ENCODE data around the gene UBQLN3.

Gene UBQLN3

GRCh38 chr11:5509803-5510202 is at the start of gene UBQLN3:
TSS of gene UBQLN3 (minus strand) at chr11:5509957. CDS start at chr11:5509558, 399 bp downstream.
- DNase-seq: no peak

DNA sequence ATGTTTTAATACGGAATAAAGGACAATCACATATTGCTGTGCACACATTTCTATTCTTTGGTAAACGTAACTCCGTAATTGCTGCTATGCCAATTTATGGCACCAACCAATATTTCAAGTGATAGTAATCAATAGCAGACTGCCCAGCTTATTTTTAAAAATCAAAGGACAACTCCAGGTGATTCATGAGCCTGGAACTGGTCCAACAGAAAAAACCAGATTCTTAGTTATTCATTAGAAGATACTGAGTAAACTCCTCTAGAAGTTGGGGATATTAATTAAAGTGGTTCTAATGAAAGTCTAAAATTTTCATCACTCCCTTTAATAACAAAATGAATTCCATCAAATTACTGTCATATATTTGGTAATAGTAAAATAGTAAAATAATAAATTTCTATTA is 48.0 kb upstream of the UBQLN3 start:
- DNase-seq: no peak

- no peak for DNase-seq
Measured at GRCh38 chr11:5556596-5557188, 46.9 kb upstream of the UBQLN3 start.

- no peak for DNase-seq
Measured at GRCh38 chr11:5553343-5553742, 43.6 kb upstream of the UBQLN3 start.

DNA sequence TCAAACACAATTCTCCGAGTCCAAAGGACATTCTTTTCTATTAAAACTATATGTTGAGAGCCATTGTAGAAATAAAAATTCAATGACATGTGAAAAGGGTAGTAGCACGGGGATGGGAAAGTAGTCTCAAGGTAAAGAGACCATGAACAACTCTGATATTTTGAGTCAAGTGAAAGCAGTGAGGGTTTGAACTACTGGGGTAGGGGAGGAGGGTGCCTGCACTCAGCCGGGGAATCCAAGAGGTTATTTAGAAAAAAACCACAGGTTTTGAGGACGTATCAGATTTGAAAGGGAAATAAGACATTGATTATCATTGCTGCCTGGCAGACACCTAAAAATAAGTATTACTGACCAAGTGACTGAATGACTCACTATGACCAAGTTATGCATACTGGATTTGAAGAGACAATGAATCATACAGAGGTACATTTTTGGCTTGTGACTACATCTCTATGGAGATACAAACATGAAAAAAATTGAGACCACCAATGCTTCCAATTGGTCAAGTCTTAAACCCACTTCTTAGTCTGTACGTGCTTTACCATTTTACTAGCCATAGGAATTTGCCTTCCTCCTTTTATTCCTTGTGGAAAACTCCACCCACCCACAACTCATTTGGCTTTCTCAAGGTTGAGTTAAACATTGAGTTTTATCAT is 40.8 kb upstream of the UBQLN3 start:
- no peak for DNase-seq

DNA sequence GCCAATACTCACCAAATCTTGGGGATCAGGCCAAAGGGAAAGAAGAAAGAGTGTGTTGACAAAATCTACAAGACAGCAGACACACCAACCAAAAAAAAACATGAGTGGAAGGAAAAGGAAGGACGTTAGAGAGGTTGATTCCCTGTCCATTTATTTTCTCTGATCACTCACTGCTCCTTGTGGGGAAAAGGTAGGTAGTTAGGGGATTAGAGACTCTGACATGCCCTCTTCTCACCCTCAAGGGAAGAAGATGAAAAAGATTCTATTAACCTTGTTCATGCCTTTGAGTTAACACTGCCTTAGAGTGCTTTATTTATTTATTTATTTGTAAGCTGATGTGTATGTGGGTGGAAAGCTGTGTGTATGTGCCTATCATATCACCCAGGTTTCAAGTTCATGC is 38.7 kb upstream of the UBQLN3 start, which contains the start of gene OR52H1:
Gene OR52H1 (minus strand): TSS at position 101 of the 400 bp plus-strand sequence. CDS start 3,035 bp downstream, outside the sequence.
- no peak for DNase-seq

- DNase-seq: no peak
Measured at GRCh38 chr11:5547982-5548381, 38.2 kb upstream of the UBQLN3 start.

DNA sequence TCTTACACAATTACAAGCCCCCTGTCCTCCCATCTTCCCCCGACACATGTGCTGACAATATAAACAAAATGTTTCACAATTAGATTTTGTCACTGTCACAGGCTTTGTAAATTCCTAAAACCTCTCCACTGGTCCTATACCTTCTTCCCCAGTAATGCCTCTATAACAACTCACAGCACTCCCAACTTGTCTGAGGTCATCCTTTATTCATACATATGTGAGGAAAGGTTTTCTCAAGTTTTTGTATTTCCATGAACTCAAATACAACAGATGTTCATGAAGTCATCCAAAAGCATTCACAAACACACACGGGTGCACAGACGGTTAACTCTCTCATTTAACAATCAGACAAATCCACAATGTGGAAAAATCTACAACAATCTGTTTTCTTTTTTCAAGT is 36.7 kb upstream of the UBQLN3 start:
- no peak for DNase-seq

DNA sequence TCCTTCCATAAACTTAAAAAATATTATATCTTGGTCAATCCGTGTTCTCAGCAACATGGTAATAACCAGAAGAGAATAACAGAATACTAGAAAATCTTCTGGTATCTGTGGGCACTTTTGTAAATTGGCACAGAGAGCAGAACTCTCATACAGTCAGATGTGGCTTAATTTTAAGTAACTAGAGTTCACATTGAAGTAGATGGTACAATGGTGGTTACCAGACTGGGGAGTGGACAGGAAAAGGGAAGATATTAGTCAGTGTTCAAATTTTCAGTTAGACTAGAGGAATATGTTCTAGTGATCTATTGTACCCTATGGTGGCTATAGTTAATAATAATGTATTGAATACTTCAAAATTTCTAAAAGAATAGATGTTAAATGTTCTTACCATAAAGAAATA is 31.7 kb upstream of the UBQLN3 start:
- no peak for DNase-seq

DNA sequence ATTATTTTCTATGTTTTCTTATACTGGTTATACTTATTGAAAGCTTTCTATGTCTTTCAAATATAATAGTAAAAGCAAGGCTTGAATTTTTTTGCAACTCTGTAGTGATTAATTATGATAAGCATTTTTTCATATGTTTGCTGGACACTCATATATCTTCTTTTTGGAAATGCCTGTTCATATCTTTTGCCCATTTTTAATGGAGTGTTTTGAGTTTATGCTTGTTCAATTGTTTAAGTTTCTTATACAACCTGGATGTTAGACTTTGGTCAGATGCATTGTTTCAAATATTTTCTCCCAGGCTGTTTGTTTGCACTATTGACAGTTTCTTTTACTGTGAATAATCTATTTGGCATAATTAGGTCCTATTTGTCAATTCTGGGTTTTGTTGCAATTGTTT is 26.7 kb upstream of the UBQLN3 start:
- no peak for DNase-seq

DNA sequence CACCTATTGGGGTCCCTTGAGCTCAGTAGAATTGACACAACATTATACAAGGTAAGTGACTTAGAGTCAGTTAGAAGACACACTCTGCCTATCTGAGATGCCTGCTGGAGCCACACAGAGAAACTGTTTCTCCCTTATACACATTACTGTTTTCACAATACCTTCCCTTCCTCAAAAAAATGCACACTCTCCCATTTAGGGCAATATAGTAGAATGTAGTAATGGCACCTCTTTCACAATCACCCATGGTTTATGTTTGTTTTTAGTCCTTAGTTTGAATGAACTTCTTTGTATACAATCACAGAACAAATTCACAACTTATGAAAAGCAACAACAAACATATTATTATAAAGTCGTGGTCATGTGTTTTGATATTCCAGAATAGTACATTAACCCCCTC is 24.3 kb upstream of the UBQLN3 start:
- no peak for DNase-seq

- no peak for DNase-seq
Measured at GRCh38 chr11:5531053-5531831, 21.5 kb upstream of the UBQLN3 start.

- DNase-seq: no peak
Measured at GRCh38 chr11:5528495-5528894, 18.7 kb upstream of the UBQLN3 start.

- no peak for DNase-seq
Measured at GRCh38 chr11:5527716-5528115, 18.0 kb upstream of the UBQLN3 start.

- no peak for DNase-seq
Measured at GRCh38 chr11:5524756-5525155, 15.0 kb upstream of the UBQLN3 start.

- no peak for DNase-seq
Measured at GRCh38 chr11:5522308-5522707, 12.6 kb upstream of the UBQLN3 start.

DNA sequence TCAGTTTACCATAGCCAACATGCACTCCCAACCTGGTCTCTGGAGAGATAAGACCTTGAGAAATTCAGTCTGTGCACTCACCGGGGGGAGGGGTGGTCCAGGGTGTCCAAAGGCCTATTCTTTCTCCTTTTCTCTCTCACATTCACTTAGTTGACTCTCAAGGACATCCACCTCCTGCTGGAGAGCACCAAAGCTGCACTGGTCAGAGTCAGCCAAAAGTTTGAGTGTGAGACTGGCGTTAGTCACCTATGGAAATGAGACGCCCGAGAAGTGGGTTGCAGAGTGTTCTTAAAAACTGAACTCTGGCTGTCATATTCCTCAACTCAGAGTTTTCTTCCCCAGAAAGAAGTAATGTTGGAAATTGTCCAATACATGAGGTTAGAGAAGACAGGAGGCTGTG is 11.8 kb upstream of the UBQLN3 start:
- no peak for DNase-seq

GRCh38 chr11:5516599-5516998 is 6.8 kb upstream of the UBQLN3 start, which contains the start of gene UBQLNL:
TSS of gene UBQLNL (minus strand) at chr11:5516699. CDS start at chr11:5516441, 258 bp downstream.
- DNase-seq: no peak

DNA sequence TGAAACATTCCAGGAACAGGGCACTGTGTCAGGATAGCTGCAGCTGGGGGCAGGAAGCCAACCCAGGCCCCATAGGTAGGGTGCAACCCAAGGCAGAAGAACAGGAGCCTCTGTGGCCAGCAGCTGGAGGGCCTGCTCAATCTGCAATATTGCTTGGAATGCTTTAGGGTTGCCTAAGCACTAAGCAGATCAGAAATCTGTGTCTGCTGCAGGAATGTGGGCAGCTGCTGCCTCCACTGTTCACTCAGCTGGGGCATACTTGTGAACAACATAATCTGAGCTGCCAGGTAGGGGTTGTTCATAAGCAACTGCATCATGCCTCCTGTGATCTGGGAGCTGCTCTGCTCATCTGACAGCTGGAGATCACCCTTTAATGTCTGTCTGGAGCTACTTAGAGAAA is 5.1 kb upstream of the UBQLN3 start:
- DNase-seq: no peak

- no peak for DNase-seq
Measured at GRCh38 chr11:5508605-5509004, 1.2 kb downstream of the UBQLN3 start.

DNA sequence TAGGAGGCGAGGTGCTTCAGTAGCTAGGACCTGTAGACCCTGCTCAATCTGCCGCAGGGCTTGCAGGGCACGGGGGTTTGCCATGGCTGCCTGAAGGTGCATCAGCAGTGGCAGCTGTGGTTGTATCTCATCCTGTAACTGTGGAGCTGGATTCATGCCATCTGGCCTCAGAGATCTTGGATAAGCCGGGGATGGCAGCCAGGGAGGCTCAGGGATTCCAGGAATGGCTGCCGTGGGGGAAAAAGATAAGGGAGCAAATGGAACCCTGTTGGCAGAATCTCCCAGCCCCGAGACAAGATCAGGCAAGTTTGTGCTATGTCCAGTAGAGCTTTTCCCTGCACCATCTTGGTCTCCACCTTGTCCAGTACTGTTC is 1.8 kb downstream of the UBQLN3 start:
- DNase-seq: no peak

DNA sequence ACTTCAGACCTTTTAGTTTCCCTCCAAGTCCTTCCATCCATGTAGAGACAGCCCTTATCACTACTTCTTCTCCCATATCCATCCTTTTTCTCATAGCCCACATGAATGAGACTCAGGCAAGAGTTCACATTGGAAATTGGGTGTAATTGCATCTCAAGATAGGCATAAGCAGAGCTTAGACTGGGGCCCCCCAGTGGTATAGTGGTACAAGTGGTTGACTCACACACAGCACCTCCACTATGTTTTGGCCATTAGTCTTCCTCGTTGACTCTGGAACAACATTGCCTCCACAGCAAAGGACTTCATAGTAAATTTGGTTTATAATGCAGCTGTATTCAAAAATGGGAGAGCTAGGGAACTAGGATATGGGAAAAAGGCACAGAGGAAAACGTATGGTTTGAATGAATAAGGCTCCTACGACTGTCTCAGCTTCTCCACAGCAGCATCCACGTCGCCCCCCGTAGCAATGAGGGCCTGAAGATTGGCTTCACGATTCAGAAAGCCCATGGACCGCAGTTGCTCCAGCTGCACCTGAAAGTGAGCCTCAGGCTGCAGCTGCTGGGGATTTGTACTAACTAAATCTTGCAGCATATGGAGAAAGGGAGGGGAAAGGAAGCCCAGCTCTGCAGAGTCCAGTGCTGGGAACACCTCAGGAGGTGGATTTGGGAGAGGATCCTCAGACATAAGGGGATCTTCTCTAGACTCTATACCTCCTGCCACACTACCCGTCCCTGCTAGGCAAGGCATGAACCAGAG is 2.4 kb downstream of the UBQLN3 start:
- DNase-seq: no peak

DNA sequence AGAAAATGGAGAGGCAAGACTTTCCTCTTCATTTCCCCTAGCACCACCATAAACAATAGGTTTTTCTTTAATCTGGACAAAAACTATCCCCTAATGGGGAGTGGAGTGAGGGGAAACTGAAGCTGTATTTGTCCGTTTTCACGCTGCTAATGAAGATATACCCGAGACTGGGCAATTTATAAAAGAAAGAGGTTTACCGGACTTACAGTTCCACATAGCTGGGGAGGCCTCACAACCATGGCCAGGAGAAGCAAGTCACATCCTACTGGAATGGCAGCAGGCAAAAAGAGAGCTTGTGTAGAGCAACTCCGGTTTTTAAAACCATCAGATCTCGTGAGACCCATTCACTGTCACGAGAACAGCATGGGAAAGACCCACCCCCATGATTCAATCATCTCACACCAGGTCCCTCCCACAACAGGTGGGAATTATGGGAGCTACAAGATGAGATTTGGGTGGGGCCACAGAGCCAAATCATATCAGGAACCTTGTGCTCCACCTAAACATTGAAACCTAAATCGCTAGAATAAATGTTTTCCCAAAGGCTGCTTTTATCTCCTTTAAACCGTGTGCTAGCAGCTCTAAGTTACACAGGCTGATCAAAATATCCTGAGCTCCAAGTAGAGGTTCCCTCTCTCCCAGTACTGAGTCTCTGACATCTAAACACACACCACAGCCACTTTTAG is 4.3 kb downstream of the UBQLN3 start:
- no peak for DNase-seq
